HCT116 (cell line): ENCODE results near the gene TPM2. TPM values are rescaled to one million over a fixed set of nuclear protein-coding genes. Genes with fewer than 3 reads are reported as not detected.

ENCODE experiments used
- ATAC-seq: fragments of 200-7000 bp; cut with Tn5 transposase; 2 replicates; pipeline ENCODE4 v1.9.1; 2020; ENCODE audit warnings: mild to moderate bottlenecking, moderate library complexity
- BruUV-seq: library from RNA; stranded (reverse); fragments of 400-500 nt; replicated peaks from 2 replicates; lab custom pipeline; 2021; lab: Mats Ljungman, UMichigan
- CTCF ChIA-PET: fragments of 300-600 bp; sonication (Branson Sonifier 250); formaldehyde crosslinking; loops from one replicate; lab custom pipeline; 2021; ENCODE audit warnings: antibody characterized with exemption; lab: Charles Lee
- POLR2A ChIA-PET: fragments of 300-600, 350-600 bp; sonication (Branson Sonifier 250); formaldehyde crosslinking; loops from one replicate; lab custom pipeline; 2021; ENCODE audit warnings: antibody characterized with exemption; lab: Charles Lee
- RAD21 ChIA-PET, 2 experiments: fragments of 300-600 bp; sonication (Branson Sonifier 250); formaldehyde crosslinking; loops; one replicate each; lab custom pipeline; 2023; ENCODE audit warnings: low total read pairs in 2 of 2; ENCODE audit not compliant: uncharacterized antibody in 2 of 2, unreplicated experiment in 2 of 2, low non-redundant PET in 1 of 2; lab: Charles Lee
- DNase-seq: peaks from one replicate; pipeline ENCODE4 v3.0.0-alpha.2; 2010; ENCODE audit warnings: low read depth, low spot score
- H2AFZ ChIP-seq: fragments of 200-600 bp; shearing (Covaris generic), sonication (generic); 2 replicates; pipeline ENCODE4 v1.6.1; 2017; ENCODE audit warnings: low read depth, mixed run types, mixed read lengths, antibody characterized with exemption, low read length; ENCODE audit not compliant: poor library complexity, severe bottlenecking
- H3K27ac ChIP-seq: 2 replicates; pipeline ENCODE4 v1.5.1; 2012; ENCODE audit warnings: low read depth, low read length
- H3K27me3 ChIP-seq: fragments of 200-600 bp; sonication (generic); 2 replicates; pipeline ENCODE4 v1.6.1; 2016; ENCODE audit warnings: mixed run types, low read length, mixed read lengths; ENCODE audit not compliant: insufficient read depth
- H3K36me3 ChIP-seq, 2 experiments: fragments of 200-500 bp in 1 of 2; fragments of 200-600 bp in 1 of 2; sonication (Bioruptor generic) in 1 of 2; sonication (generic) in 1 of 2; 2 replicates each; pipeline versions ENCODE4 v1.5.1 to v1.6.1; 2014 to 2016; ENCODE audit warnings: low read length in 2 of 2, inconsistent platforms in 1 of 2, mixed read lengths in 1 of 2, mixed run types in 1 of 2; ENCODE audit not compliant: insufficient read depth in 2 of 2, control insufficient read depth in 1 of 2
- H3K4me1 ChIP-seq, 2 experiments: fragments of 200-600 bp in 1 of 2; sonication (generic) in 1 of 2; 2 replicates each; pipeline versions ENCODE4 v1.5.1 to v1.6.1; 2012 to 2017; ENCODE audit warnings: low read length in 2 of 2, inconsistent platforms in 1 of 2, mild to moderate bottlenecking in 1 of 2, mixed read lengths in 1 of 2, mixed run types in 1 of 2, moderate library complexity in 1 of 2; ENCODE audit not compliant: insufficient read depth in 2 of 2, control insufficient read depth in 1 of 2
- H3K4me2 ChIP-seq: fragments of 200-600 bp; sonication (generic); 2 replicates; pipeline ENCODE4 v1.6.1; 2017; ENCODE audit warnings: mixed run types, low read length, mixed read lengths
- H3K4me3 ChIP-seq, 2 experiments: fragments of 200-600 bp in 1 of 2; sonication (generic) in 1 of 2; replicated peaks in 1 of 2; 2 replicates each; pipeline ENCODE4 v1.5.1; 2011 to 2016; ENCODE audit warnings: low read length in 2 of 2, control low read depth in 1 of 2, low read depth in 1 of 2, mild to moderate bottlenecking in 1 of 2, mixed read lengths in 1 of 2, mixed run types in 1 of 2
- H3K79me2 ChIP-seq: fragments of 200-600 bp; sonication (generic); 2 replicates; pipeline ENCODE4 v1.6.1; 2017; ENCODE audit warnings: mild to moderate bottlenecking, mixed run types, low read length, moderate library complexity, mixed read lengths; ENCODE audit not compliant: insufficient read depth
- H3K9ac ChIP-seq: fragments of 200-600 bp; sonication (generic); 2 replicates; pipeline ENCODE4 v1.6.1; 2016; ENCODE audit warnings: low read length, mixed read lengths
- H3K9me2 ChIP-seq: fragments of 200-600 bp; sonication (generic), shearing (Covaris generic); 2 replicates; pipeline ENCODE4 v1.6.1; 2017; ENCODE audit warnings: mixed run types, mild to moderate bottlenecking, moderate library complexity; ENCODE audit not compliant: insufficient read depth
- H3K9me3 ChIP-seq, 2 experiments: fragments of 200-500 bp in 1 of 2; fragments of 200-600 bp in 1 of 2; sonication (Bioruptor generic) in 1 of 2; sonication (generic) in 1 of 2; 2 replicates each; pipeline ENCODE4 v1.6.1; 2014 to 2017; ENCODE audit warnings: low read length in 2 of 2, mixed read lengths in 2 of 2, inconsistent platforms in 1 of 2, low read depth in 1 of 2, mild to moderate bottlenecking in 1 of 2, mixed run types in 1 of 2, moderate library complexity in 1 of 2; ENCODE audit not compliant: control insufficient read depth in 1 of 2, insufficient read depth in 1 of 2
- H4K20me1 ChIP-seq: fragments of 200-600 bp; sonication (generic), shearing (Covaris generic); 2 replicates; pipeline ENCODE4 v1.6.1; 2017; ENCODE audit warnings: mixed run types, mild to moderate bottlenecking, moderate library complexity; ENCODE audit not compliant: insufficient read depth
- CBX3 ChIP-seq: IDR thresholded peaks from 2 replicates; pipeline ENCODE4 v1.6.1; 2012; ENCODE audit warnings: low read depth
- EGR1 ChIP-seq: IDR thresholded peaks from 2 replicates; pipeline ENCODE4 v1.6.1; 2012; ENCODE audit warnings: low read depth
- ELF1 ChIP-seq: IDR thresholded peaks from 2 replicates; pipeline ENCODE4 v1.6.1; 2012; ENCODE audit warnings: low read depth, borderline replicate concordance
- EZH2phosphoT487 ChIP-seq: fragments of 200-600 bp; IDR thresholded peaks from 2 replicates; pipeline ENCODE4 v1.6.1; 2018; ENCODE audit warnings: antibody characterized with exemption, borderline replicate concordance
- POLR2AphosphoS5 ChIP-seq: IDR thresholded peaks from 2 replicates; pipeline ENCODE4 v1.6.1; 2011; ENCODE audit warnings: mild to moderate bottlenecking, low read depth, low read length, moderate library complexity
- SIN3A ChIP-seq: IDR thresholded peaks from 2 replicates; pipeline ENCODE4 v1.6.1; 2012; ENCODE audit warnings: low read depth
- SRF ChIP-seq: IDR thresholded peaks from 2 replicates; pipeline ENCODE4 v1.6.1; 2012; ENCODE audit warnings: low read depth
- YY1 ChIP-seq: IDR thresholded peaks from 2 replicates; pipeline ENCODE4 v1.6.1; 2011; ENCODE audit warnings: low read length, low read depth, moderate library complexity, mild to moderate bottlenecking; ENCODE audit not compliant: insufficient replicate concordance; ENCODE audit errors: extremely low read depth
- ZFX ChIP-seq: fragments of 450-650 bp; IDR thresholded peaks from 2 replicates; pipeline ENCODE4 v1.6.1; 2017
- ZNF274 ChIP-seq: fragments of 200-500 bp; sonication (Bioruptor generic); IDR thresholded peaks from 2 replicates; pipeline ENCODE4 v1.6.1; 2014; ENCODE audit warnings: mild to moderate bottlenecking, low read depth, low read length, inconsistent platforms
- intact Hi-C: fragments of 100-400 bp; cut with micrococcal nuclease; formaldehyde crosslinking; loops from 2 replicates; pipeline ENCODE4 v1.10.0; 2022
- total RNA-seq: library from RNA; stranded (reverse); gene quantifications from one replicate; pipeline ENCODE4 v1.2.1, GENCODE V29; 2021; ENCODE audit not compliant: unreplicated experiment
- TF ChIP-seq, protein P1 (sequence below): IDR thresholded peaks from 2 replicates; pipeline ENCODE4 v1.6.1; 2011; ENCODE audit warnings: mild to moderate bottlenecking, low read length, moderate library complexity; ENCODE audit not compliant: insufficient replicate concordance; ENCODE audit errors: extremely low read depth
- TF ChIP-seq, protein P2 (sequence below): IDR thresholded peaks from 2 replicates; pipeline ENCODE4 v1.6.1; 2012; ENCODE audit warnings: low read depth
- TF ChIP-seq, protein P3 (sequence below): IDR thresholded peaks from 2 replicates; pipeline ENCODE4 v1.6.1; 2012

TPM2 gene
- total RNA-seq, 1 experiment from 2014 or later: 278 TPM

DNA sequence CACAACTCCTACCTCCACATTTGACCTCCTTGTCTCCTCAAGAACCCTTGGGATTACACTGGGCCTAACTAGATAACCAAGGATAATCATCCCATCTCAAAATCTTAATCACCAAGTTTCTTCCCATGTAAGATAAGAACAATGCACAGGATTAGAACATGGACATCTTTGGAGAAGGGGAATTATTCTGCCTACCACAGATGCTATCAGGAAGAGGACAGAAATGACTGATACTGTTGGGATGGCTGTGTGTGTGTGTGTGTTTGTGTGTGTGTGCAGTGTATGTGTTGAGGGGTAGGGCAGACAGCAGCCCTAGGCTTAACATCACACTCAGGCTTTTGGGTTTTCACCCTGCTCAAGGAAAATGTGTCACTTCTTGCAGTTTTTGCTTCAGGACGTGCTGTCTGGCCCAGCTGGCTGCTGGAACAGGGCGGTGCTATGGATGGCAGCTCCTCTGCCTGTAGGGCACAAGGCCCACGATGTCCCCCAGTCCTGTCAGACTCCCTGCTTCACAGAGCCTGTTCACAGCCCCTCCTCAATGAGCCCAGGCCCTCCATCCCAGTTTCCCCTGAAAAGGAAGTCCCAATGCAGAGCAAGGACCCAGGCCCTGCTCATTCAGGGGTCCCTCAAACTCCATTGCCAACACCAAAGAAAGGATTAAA is 8.3 kb downstream of the TPM2 start:
- H3K9me2 ChIP-seq: no peaks in the 10 kb centered on the region
- H3K9ac ChIP-seq: no peak overlapping the region
- intact Hi-C loops: no loop called here
- H3K27me3 ChIP-seq: no peaks in the 10 kb centered on the region
- ChIA-PET CTCF (no interaction called here), RAD21 (no interaction called here), POLR2A (interaction anchor here (2.3 kb wide), 1 partner anchor 8 kb away, joined by 15 read pairs; the partner anchor contains the start of gene TPM2)
- peaks cover 12% of the 10 kb centered on the region; the same call in 1 of the 2 replicates for H3K79me2 ChIP-seq
- H3K4me2 ChIP-seq: no peak overlapping the region
- no peaks in the 10 kb centered on the region for H3K4me1 ChIP-seq
- DNase-seq (no peak), ATAC-seq (peak; percentile 31)
- H2AFZ ChIP-seq: no peak overlapping the region
- H3K9me3 ChIP-seq: no peaks in the 10 kb centered on the region
- peaks cover 36 to 44% of the 10 kb centered on the region in 2 experiments; a peak in 3 of 4 replicates for H3K36me3 ChIP-seq
- BruUV-seq: no TSS peak
- no peak overlapping the region for H3K27ac ChIP-seq
- no peaks in the 10 kb centered on the region for H4K20me1 ChIP-seq
- H3K4me3 ChIP-seq: no peak overlapping the region
- TF ChIP-seq EGR1: no peak
- no peak for TF ChIP-seq SRF
- no peak for TF ChIP-seq ELF1
- no peak for TF ChIP-seq ZFX
- TF ChIP-seq EZH2phosphoT487: no peak
- no peak for TF ChIP-seq ZNF274
- no peak for TF ChIP-seq CBX3
- TF ChIP-seq, protein P1, sequence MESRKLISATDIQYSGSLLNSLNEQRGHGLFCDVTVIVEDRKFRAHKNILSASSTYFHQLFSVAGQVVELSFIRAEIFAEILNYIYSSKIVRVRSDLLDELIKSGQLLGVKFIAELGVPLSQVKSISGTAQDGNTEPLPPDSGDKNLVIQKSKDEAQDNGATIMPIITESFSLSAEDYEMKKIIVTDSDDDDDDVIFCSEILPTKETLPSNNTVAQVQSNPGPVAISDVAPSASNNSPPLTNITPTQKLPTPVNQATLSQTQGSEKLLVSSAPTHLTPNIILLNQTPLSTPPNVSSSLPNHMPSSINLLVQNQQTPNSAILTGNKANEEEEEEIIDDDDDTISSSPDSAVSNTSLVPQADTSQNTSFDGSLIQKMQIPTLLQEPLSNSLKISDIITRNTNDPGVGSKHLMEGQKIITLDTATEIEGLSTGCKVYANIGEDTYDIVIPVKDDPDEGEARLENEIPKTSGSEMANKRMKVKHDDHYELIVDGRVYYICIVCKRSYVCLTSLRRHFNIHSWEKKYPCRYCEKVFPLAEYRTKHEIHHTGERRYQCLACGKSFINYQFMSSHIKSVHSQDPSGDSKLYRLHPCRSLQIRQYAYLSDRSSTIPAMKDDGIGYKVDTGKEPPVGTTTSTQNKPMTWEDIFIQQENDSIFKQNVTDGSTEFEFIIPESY: no peak
- no peak for TF ChIP-seq SIN3A
- no peak for TF ChIP-seq YY1
- TF ChIP-seq, protein P2, sequence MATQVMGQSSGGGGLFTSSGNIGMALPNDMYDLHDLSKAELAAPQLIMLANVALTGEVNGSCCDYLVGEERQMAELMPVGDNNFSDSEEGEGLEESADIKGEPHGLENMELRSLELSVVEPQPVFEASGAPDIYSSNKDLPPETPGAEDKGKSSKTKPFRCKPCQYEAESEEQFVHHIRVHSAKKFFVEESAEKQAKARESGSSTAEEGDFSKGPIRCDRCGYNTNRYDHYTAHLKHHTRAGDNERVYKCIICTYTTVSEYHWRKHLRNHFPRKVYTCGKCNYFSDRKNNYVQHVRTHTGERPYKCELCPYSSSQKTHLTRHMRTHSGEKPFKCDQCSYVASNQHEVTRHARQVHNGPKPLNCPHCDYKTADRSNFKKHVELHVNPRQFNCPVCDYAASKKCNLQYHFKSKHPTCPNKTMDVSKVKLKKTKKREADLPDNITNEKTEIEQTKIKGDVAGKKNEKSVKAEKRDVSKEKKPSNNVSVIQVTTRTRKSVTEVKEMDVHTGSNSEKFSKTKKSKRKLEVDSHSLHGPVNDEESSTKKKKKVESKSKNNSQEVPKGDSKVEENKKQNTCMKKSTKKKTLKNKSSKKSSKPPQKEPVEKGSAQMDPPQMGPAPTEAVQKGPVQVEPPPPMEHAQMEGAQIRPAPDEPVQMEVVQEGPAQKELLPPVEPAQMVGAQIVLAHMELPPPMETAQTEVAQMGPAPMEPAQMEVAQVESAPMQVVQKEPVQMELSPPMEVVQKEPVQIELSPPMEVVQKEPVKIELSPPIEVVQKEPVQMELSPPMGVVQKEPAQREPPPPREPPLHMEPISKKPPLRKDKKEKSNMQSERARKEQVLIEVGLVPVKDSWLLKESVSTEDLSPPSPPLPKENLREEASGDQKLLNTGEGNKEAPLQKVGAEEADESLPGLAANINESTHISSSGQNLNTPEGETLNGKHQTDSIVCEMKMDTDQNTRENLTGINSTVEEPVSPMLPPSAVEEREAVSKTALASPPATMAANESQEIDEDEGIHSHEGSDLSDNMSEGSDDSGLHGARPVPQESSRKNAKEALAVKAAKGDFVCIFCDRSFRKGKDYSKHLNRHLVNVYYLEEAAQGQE: no peak
- TF ChIP-seq, protein P3, sequence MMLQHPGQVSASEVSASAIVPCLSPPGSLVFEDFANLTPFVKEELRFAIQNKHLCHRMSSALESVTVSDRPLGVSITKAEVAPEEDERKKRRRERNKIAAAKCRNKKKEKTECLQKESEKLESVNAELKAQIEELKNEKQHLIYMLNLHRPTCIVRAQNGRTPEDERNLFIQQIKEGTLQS: no peak
- no peak for TF ChIP-seq POLR2AphosphoS5
